Subcutaneous preadipocyte (primary cell): ENCODE measurements around the gene TLCD2. TPM values are rescaled to one million over a fixed set of nuclear protein-coding genes. Genes with fewer than 3 reads are reported as not detected.

ENCODE experiments used
- total RNA-seq: library from RNA; depleted of rRNA; stranded (reverse); fragments of >200 nt; gene quantifications from 2 replicates; pipeline ENCODE4 v1.2.3, GENCODE V29; 2012

TLCD2 gene
- 0.98 and 1.5 TPM in 2 replicates for total RNA-seq

GRCh38 chr17:1709971-1710806 is at the start of gene TLCD2:
Gene TLCD2 (minus strand): TSS chr17:1710377. CDS start chr17:1710242, 135 bp downstream.

GRCh38 chr17:1742371-1743087 is 32.4 kb upstream of the TLCD2 start, which contains the start of gene SERPINF2:
Gene SERPINF2 (plus strand): TSS chr17:1742871. CDS start chr17:1744996, 2,125 bp downstream.

GRCh38 chr17:1724351-1724868 is 14.2 kb upstream of the TLCD2 start, which contains the start of gene WDR81:
Gene WDR81 (plus strand): TSS chr17:1724704. CDS start chr17:1724960, 256 bp downstream.

GRCh38 chr17:1684378-1685189 is 25.6 kb downstream of the TLCD2 start, which contains the start of gene PRPF8:
Gene PRPF8 (minus strand): TSS chr17:1684867. CDS start chr17:1684571, 296 bp downstream.

Other genes starting within 250 kb of the TLCD2 start
- gene MYO1C, start 217.7 kb downstream of the TLCD2 start, total RNA-seq: 107 and 128 TPM in 2 replicates
- gene INPP5K, start 193.8 kb downstream of the TLCD2 start, total RNA-seq: 15.6 and 22.0 TPM in 2 replicates
- gene PITPNA, start 147.6 kb downstream of the TLCD2 start, total RNA-seq: 16.2 and 18.7 TPM in 2 replicates
- 2.2 and 3.3 TPM in 2 replicates for gene SLC43A2, start 81.5 kb downstream of the TLCD2 start, total RNA-seq
- gene SCARF1, start 64.6 kb downstream of the TLCD2 start, total RNA-seq: 0.20 TPM in 1 of 2 replicates, not detected in the other
- 4.0 and 6.1 TPM in 2 replicates for gene RILP, start 60.5 kb downstream of the TLCD2 start, total RNA-seq
- gene PRPF8, start 25.5 kb downstream of the TLCD2 start, total RNA-seq: 131 and 150 TPM in 2 replicates
- 46.9 and 47.4 TPM in 2 replicates for gene WDR81, start 14.3 kb upstream of the TLCD2 start, total RNA-seq
- gene SERPINF2, start 32.5 kb upstream of the TLCD2 start, total RNA-seq: under 0.01 TPM in 1 of 2 replicates, not detected in the other
- 72.1 and 268 TPM in 2 replicates for gene SERPINF1, start 51.7 kb upstream of the TLCD2 start, total RNA-seq
- 9.2 and 13.1 TPM in 2 replicates for gene SMYD4, start 119.5 kb upstream of the TLCD2 start, total RNA-seq
- gene RPA1, start 119.6 kb upstream of the TLCD2 start, total RNA-seq: 19.0 and 20.6 TPM in 2 replicates